ENCODE data around the gene EDN1.

DNA sequence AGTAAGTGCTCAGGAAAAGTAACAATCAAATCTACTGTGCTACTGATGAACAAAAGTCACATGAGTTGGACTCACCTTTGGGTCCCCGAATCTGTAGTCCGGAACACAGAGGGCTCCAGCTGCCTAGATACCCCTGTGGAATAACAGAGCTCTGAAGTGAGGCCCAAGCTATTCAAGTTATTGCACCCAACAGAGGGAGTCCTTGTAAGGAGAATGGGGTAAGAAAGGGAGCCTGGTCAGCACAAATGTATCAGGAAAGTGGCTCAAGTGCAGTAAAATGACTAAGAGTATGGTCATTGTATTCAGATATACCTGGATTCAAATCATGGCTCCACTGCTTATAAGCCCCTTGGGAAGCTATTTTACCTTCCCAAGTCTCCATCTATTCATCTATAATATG, 20.9 kb downstream of the EDN1 start:
- TF ChIP-seq, protein P1, sequence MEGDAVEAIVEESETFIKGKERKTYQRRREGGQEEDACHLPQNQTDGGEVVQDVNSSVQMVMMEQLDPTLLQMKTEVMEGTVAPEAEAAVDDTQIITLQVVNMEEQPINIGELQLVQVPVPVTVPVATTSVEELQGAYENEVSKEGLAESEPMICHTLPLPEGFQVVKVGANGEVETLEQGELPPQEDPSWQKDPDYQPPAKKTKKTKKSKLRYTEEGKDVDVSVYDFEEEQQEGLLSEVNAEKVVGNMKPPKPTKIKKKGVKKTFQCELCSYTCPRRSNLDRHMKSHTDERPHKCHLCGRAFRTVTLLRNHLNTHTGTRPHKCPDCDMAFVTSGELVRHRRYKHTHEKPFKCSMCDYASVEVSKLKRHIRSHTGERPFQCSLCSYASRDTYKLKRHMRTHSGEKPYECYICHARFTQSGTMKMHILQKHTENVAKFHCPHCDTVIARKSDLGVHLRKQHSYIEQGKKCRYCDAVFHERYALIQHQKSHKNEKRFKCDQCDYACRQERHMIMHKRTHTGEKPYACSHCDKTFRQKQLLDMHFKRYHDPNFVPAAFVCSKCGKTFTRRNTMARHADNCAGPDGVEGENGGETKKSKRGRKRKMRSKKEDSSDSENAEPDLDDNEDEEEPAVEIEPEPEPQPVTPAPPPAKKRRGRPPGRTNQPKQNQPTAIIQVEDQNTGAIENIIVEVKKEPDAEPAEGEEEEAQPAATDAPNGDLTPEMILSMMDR (IDR thresholded peaks at IDR 0.05): no peak
- TF ChIP-seq POLR2AphosphoS5 (IDR thresholded peaks at IDR 0.05): no peak
